ENCODE measurements around the gene FIGNL1.

The FIGNL1 gene

DNA sequence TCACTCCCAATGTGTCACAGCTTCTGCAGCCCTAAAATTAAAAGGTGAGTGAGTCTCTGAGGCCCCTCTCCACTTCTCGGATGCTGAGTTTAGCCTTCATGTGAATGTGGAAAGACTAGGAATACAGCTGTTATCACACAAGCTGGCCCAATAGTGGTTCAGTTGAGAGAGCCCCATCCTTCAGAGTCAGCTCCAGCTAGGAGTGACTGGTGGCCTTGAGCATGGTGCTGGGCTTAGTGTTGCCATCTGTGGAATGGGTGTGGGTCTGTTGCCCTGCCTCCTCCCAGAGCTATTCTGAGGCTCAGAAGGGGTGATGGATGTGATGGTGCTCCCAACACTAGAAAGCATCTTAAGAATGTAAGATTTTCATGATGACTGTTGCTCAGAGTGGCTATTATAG, 55.8 kb downstream of the FIGNL1 start:
- DNase-seq, result no peak
